Body of pancreas (tissue), 4 donors: ENCODE results near the gene RLBP1.

Source experiments
- POLR2A ChIP-seq, 3 donors: fragments of 450-650 bp; IDR thresholded peaks; one replicate each; pipeline ENCODE4 v1.6.1; 2016; ENCODE audit warnings: antibody characterized with exemption in 3 of 3, mild to moderate bottlenecking in 2 of 3
- TF ChIP-seq, protein P1 (sequence below), 7 experiments: fragments of 450-650 bp in 4 of 7; fragments of 200-600 bp in 3 of 7; sonication (generic) in 3 of 7; IDR thresholded peaks; one replicate each; pipeline ENCODE4 v1.5.1; 2016 to 2019; ENCODE audit warnings: antibody characterized with exemption in 7 of 7

DNA sequence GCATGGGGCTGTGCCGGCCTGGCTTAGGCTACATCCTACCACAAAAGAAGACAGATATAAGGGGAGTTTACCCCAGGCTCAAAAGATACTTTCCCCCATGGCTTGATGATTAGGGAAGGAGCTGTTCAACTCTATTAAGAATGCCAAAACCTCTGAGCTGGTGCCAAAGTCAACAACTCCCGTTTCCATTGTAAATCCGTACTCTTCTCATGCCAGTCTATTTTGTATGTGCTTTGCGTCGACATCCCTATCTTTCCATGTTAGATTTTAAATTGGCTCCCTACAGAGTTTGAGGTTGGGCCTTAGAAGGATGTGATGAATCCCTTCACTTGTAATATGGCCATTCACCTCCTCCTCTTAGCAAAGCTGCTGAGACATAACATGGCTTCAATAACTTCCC lies 46.9 kb downstream of the RLBP1 start:
- TF ChIP-seq, protein P1, sequence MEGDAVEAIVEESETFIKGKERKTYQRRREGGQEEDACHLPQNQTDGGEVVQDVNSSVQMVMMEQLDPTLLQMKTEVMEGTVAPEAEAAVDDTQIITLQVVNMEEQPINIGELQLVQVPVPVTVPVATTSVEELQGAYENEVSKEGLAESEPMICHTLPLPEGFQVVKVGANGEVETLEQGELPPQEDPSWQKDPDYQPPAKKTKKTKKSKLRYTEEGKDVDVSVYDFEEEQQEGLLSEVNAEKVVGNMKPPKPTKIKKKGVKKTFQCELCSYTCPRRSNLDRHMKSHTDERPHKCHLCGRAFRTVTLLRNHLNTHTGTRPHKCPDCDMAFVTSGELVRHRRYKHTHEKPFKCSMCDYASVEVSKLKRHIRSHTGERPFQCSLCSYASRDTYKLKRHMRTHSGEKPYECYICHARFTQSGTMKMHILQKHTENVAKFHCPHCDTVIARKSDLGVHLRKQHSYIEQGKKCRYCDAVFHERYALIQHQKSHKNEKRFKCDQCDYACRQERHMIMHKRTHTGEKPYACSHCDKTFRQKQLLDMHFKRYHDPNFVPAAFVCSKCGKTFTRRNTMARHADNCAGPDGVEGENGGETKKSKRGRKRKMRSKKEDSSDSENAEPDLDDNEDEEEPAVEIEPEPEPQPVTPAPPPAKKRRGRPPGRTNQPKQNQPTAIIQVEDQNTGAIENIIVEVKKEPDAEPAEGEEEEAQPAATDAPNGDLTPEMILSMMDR (IDR thresholded peaks at IDR 0.05): no peak
- no peak for TF ChIP-seq POLR2A (IDR thresholded peaks at IDR 0.05)
